HepG2 (cell line): ENCODE data around the gene HOXD8. TPM values are rescaled to one million over a fixed set of nuclear protein-coding genes. Genes with fewer than 3 reads are reported as not detected.

Source experiments
- ATAC-seq: fragments of 200-7000 bp; cut with Tn5 transposase; 3 replicates; pipeline ENCODE4 v1.9.1; 2020; ENCODE audit warnings: mild to moderate bottlenecking, moderate library complexity
- BruUV-seq: library from RNA; stranded (reverse); fragments of 400-500 nt; replicated peaks from 2 replicates; lab custom pipeline; 2021; lab: Mats Ljungman, UMichigan
- CTCF ChIA-PET: fragments of 300-600 bp; formaldehyde crosslinking; extraction: SDS; loops from one replicate; lab custom pipeline; 2021; ENCODE audit warnings: low total read pairs, inconsistent platforms, low intra/inter-chr PET ratio; lab: Yijun Ruan, JAX
- POLR2A ChIA-PET: fragments of 350-600 bp; sonication (Branson Sonifier 250); formaldehyde crosslinking; loops from one replicate; lab custom pipeline; 2020; ENCODE audit warnings: antibody characterized with exemption, inconsistent platforms; lab: Yijun Ruan, JAX
- DNase-seq: peaks from one replicate; pipeline ENCODE4 v3.0.0-alpha.2; 2015; ENCODE audit warnings: low spot score
- FAIRE-seq: peaks from 3 replicates; lab custom pipeline; 2011; peaks lifted over from hg19 to GRCh38; lab: Jason Lieb, UNC
- H2AFZ ChIP-seq: one replicate; pipeline ENCODE4 v1.6.1; 2011; ENCODE audit warnings: low read length, inconsistent platforms
- H3K27ac ChIP-seq: fragments of 300-600 bp; 3 replicates; pipeline ENCODE4 v1.8.0; 2011; ENCODE audit warnings: mixed run types, mild to moderate bottlenecking, mixed read lengths, low read length, inconsistent platforms; ENCODE audit not compliant: insufficient read depth; ENCODE audit errors: extremely low read length
- H3K27me3 ChIP-seq, 2 experiments: fragments of 200-600 bp in 1 of 2; 2 replicates in 1 of 2; 3 replicates in 1 of 2; pipeline versions ENCODE4 v1.6.0 to v1.8.0; 2011; ENCODE audit warnings: low read length in 2 of 2, mild to moderate bottlenecking in 2 of 2, moderate library complexity in 2 of 2, inconsistent platforms in 1 of 2; ENCODE audit not compliant: insufficient read depth in 2 of 2, control insufficient read depth in 1 of 2
- H3K36me3 ChIP-seq, 2 experiments: fragments of 200-600 bp in 1 of 2; replicated peaks in 1 of 2; 2 replicates in 1 of 2; 3 replicates in 1 of 2; pipeline versions ENCODE4 v1.5.1 to v1.8.0; 2011; ENCODE audit warnings: low read length in 2 of 2, inconsistent platforms in 1 of 2; ENCODE audit not compliant: insufficient read depth in 2 of 2, control insufficient read depth in 1 of 2
- H3K4me1 ChIP-seq: 2 replicates; pipeline ENCODE4 v1.5.1; 2012; ENCODE audit warnings: low read length, inconsistent platforms; ENCODE audit not compliant: insufficient read depth
- H3K4me2 ChIP-seq: 2 replicates; pipeline ENCODE4 v1.6.0; 2011; ENCODE audit warnings: low read depth, low read length, inconsistent platforms
- H3K4me3 ChIP-seq, 3 experiments: fragments of 200-600 bp in 1 of 3; sonication (generic), shearing (Covaris generic) in 1 of 3; replicated peaks in 1 of 3; 2 replicates each; pipeline ENCODE4 v1.5.1; 2011 to 2016; ENCODE audit warnings: low read length in 3 of 3, inconsistent platforms in 2 of 3, low read depth in 2 of 3, mild to moderate bottlenecking in 2 of 3, control low read depth in 1 of 3, mixed read lengths in 1 of 3; ENCODE audit not compliant: insufficient read depth in 1 of 3
- H3K79me2 ChIP-seq: one replicate; pipeline ENCODE4 v1.6.1; 2011; ENCODE audit warnings: low read length, inconsistent platforms; ENCODE audit not compliant: insufficient read depth
- H3K9ac ChIP-seq: 2 replicates; pipeline ENCODE4 v1.6.0; 2011; ENCODE audit warnings: mild to moderate bottlenecking, low read depth, low read length, inconsistent platforms; ENCODE audit not compliant: insufficient read depth
- H3K9me3 ChIP-seq: 2 replicates; pipeline ENCODE4 v1.5.1; 2012; ENCODE audit warnings: mild to moderate bottlenecking, low read length
- H4K20me1 ChIP-seq: 2 replicates; pipeline ENCODE4 v1.6.0; 2011; ENCODE audit warnings: inconsistent platforms, mild to moderate bottlenecking, low read length, moderate library complexity; ENCODE audit not compliant: insufficient read depth
- ATF6 ChIP-seq: sonication (generic); formaldehyde crosslinking; conservative IDR thresholded peaks from 2 replicates; pipeline ENCODE4 v1.4.0; 2020; ENCODE audit warnings: missing genetic modification reagents
- CREB1 ChIP-seq, 2 experiments: fragments of 450-650 bp in 1 of 2; IDR thresholded peaks; 2 replicates each; pipeline ENCODE4 v1.6.1; 2016 to 2017; ENCODE audit warnings: control low read depth in 1 of 2, mild to moderate bottlenecking in 1 of 2, missing compliant biosample characterization in 1 of 2, missing genetic modification characterization in 1 of 2
- KDM3A ChIP-seq: IDR thresholded peaks from 2 replicates; pipeline ENCODE4 v1.6.1; 2018; ENCODE audit warnings: low read depth, missing compliant biosample characterization
- PTBP1 ChIP-seq: fragments of 200-400 bp; formaldehyde crosslinking; IDR thresholded peaks from 2 replicates; pipeline ENCODE4 v1.6.1; 2018; ENCODE audit warnings: low read length, low read depth; ENCODE audit not compliant: poor library complexity, severe bottlenecking
- whole genome bisulfite sequencing: methylation state at CpG from one replicate; pipeline ENCODE4 v1.1.6; 2017; ENCODE audit warnings: low lambda C conversion rate; 5-methylcytosine and 5-hydroxymethylcytosine counted together
- in situ Hi-C: cut with HindIII; loops from 2 replicates; pipeline ENCODE4 v1.10.0; 2017; ENCODE audit warnings: low pct_unique_long_range_greater_than_20kb; ENCODE audit not compliant: extremely low pct_ligation_motif_present
- intact Hi-C: fragments of 100-400 bp; cut with micrococcal nuclease; formaldehyde crosslinking; loops from one replicate; pipeline ENCODE4 v1.10.0; 2022; ENCODE audit not compliant: unreplicated experiment
- polyA plus RNA-seq, 8 experiments: library from polyadenylated mRNA; depleted of rRNA in 3 of 8; stranded (reverse) in 7 of 8; unstranded in 1 of 8; fragments of >200 nt; fragmentation: Illumina TruSeq in 4 of 8; extraction: Trizol in 4 of 8; gene quantifications; 2 replicates each; pipeline versions ENCODE4 v1.2.1 to v1.2.3, GENCODE V29; 2011 to 2016; ENCODE audit warnings: low read depth in 4 of 8, missing spikeins in 1 of 8, mixed read lengths in 1 of 8; ENCODE audit not compliant: insufficient read depth in 1 of 8
- total RNA-seq, 5 experiments: library from RNA; depleted of rRNA; stranded (reverse); fragments of >200 nt; fragmentation: Illumina TruSeq; extraction: Trizol; gene quantifications; 2 replicates each; pipeline ENCODE4 v1.2.3, GENCODE V29; 2016; ENCODE audit warnings: low read depth in 1 of 5

Gene HOXD8
- total and polyA plus RNA-seq, 2 of the 13 experiments (the other 11 are each of a cell fraction or from before 2014, with no cell fraction given): not detected

GRCh38 chr2:176122052-176122682 lies 7.3 kb upstream of the HOXD8 start:
- ATAC-seq (no peak), DNase-seq (no peak), FAIRE-seq (no peak)
- ChIA-PET CTCF (no interaction called here), POLR2A (no interaction called here)
- in situ Hi-C loops (no loop called here), intact Hi-C loops (no loop called here)
- Histone ChIP-seq H2AFZ (no peak overlapping the region), H3K4me2 (no peak overlapping the region), H3K27me3 (peaks cover 24 to 92% of the 10 kb centered on the region in 2 experiments), H3K36me3 (no peaks in the 10 kb centered on the region), H3K9ac (no peak overlapping the region), H3K79me2 (no peaks in the 10 kb centered on the region), H3K9me3 (no peaks in the 10 kb centered on the region), H4K20me1 (no peaks in the 10 kb centered on the region; the same call in 1 of the 2 replicates), H3K4me1 (no peaks in the 10 kb centered on the region), H3K27ac (no peak overlapping the region), H3K4me3 (no peak overlapping the region)
- TF ChIP-seq KDM3A (CRISPR knock-in tag) (no peak), ATF6 (CRISPR knock-in tag) (no peak), CREB1 (IDR thresholded peaks at IDR 0.05) (no peak), CREB1 (CRISPR knock-in tag; IDR thresholded peaks at IDR 0.05) (no peak), PTBP1 (no peak)
- WGBS: 70% methylated on average over 47 of the region's 47 CpGs
- no TSS peak for BruUV-seq
